ENCODE data around the gene SRSF5.
"Not testable (repeated sequence)": the region's sequence is repeated elsewhere in the genome, so short reads cannot be mapped to it uniquely, and the experiment has no call there.

SRSF5 gene

DNA sequence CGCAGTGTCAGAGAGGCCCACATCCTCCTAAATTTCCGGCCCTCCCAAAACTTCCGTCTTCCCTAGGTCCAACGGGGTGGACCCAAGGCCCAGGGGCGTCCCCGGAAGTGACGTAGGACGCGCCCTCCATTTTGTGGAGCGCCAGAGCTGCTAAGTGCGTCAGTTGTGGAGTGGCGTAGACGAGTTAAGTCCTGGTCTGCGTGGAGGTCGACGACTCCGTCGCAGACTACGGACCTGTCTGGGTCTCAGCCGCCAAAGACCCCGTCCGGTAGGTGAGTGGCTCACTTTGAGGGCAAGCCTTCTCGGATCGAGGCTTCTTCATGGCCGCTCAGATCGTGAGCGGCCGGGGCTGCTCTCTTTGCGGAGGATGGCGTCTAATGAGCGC is at the start of gene SRSF5:
Gene SRSF5, plus strand, starts transcription at position 159 of the 385 bp plus-strand sequence. CDS start 1,015 bp downstream, outside the sequence.
- DNase-seq = peak; percentile 98 to 99

DNA sequence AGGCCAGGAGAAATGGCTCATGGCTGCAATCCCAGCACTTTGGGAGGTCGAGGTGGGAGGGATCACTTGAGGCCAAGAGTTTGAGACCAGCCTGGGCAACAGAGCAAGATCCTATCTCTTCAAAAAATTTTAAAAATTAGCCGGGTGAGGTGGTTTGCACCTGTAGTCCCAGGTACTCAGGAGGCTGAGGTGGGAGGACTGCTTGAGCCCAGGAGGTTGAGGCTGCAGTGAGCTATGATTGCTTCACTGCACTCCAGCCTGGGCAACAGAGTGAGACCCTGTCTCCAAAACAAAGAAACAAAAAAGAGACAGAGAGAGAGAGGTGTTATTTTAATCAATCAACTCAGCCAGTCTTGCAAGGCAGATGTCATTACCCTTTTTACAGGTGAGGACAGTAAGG is 48.3 kb upstream of the SRSF5 start:
- not testable (repeated sequence) for DNase-seq

DNA sequence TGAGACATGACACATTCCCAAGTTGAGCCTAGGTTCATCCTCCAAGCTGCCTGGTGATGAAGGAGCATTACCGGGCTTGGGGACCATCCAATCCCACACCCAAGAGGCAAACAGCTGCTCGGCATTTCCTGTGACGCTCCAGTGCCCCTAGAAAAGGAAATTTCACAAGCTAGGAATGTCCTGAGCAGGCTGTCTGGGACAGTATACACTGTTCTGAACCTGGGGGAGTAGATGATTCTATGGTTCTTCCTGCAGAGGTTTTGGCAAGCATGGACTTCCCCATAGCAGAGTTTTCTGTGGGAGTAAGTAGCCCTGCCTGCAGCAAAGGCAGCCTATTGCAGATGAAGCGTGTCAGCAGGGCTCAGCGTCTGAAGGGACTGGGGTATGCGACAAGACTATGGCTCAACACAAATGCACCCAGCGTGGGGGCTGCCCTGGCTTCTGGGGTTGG is 47.4 kb upstream of the SRSF5 start:
- DNase-seq = peak; percentile 97 to 100

DNA sequence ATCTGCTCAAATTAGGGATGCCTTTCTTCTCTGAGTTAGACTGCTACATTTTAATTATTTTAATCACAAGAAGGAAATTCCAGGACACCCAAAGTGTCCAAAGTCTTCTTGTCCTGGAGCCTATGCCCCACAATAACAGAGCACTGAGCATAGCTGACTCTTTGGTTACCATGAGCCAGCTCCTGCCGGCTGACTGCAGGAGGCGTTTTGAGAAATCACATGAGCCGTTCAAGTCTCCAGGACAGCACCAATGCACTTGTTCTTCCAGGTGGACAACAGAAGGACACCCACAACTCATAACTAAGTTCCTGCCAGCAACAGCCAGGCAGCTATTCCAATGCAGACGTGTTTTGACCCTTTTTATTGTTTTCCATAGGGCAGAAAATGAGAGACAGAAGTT is 46.0 kb upstream of the SRSF5 start:
- DNase-seq = no peak

DNA sequence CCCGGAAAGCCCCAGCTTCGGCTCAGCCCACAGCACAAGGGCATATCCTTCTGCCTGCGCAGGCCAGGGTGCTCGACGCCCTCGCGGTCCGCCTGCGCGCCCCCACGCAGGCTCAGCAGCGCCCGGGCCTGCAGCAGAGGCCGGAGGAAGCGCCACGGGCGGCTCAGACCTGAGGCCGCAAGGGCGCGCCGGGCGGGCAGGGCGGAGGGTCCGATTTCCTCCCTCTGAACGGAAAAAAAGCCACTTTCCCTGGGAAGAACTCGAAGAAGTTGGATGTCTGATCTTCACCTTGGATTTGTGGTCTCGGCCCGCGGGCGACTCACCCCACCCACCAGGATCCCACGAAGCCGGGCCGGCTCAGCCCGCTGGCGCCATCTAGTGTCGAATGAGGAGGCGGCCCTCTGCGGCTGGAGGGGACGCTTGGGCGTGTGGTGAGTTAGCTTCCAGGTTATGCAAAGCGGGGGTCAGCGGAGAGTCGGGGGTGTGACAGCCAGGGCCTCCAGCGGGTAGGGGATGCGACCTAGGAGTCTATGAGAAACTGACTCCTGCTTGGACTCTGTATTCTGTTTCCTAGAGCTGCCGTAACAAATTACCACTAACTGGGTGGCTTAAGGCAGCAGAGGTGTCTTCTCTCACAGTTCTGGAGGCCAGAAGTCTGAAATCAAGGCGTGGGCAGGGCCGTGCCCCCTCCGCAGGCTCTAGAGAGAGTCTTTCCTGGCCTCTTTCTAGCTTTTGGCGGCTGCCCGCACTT is 40.0 kb upstream of the SRSF5 start:
- peak; percentile 90 to 96 for DNase-seq

DNA sequence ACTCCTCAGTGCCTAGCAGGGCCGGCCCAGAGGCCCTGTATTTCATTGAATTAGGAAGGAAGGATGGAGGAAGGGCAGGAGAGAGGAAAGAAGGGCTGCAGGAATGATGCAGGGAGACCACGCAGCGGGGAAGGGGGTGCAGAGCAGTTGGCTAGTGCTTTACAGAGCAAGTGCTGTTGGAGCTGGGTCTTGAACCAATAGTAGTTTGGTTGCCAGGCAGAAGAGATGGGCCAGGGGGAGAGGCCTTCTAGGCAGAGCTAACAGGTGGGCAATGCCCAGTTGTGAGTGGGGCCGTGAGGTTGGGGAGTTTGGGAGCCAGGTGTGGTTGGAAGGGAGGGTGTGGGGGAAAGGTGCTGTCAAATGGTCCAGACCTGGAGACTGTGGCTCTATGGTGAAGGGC is 39.1 kb upstream of the SRSF5 start:
- no peak for DNase-seq

DNA sequence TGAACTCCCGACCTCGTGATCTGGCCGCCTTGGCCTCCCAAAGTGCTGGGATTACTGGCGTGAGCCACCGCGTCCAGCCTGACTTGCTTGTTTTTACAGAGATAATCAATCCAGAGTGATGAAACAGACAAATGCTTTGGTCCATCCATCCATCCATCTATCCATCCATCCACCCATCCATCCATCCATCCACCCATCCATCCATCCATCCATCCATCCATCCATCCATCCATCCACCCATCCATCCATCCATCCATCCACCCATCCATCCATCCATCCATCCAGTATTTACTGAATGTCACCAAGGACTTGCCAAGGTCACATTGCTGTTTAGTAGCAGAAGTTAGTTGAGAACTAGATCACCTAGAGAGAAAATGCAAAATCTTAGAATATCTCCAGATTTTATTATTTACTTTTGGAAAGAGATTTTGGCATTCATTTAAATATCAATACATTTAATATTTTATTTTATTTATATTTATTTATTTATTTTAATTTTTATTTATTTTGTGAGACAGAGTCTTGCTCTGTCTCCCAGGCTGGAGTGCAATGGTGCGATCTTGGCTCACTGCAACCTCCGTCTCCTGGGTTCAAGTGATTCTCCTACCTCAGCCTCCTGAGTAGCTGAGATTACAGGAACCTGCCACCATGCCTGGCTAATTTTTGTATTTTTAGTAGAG is 34.9 kb upstream of the SRSF5 start:
- not testable (repeated sequence) for DNase-seq

DNA sequence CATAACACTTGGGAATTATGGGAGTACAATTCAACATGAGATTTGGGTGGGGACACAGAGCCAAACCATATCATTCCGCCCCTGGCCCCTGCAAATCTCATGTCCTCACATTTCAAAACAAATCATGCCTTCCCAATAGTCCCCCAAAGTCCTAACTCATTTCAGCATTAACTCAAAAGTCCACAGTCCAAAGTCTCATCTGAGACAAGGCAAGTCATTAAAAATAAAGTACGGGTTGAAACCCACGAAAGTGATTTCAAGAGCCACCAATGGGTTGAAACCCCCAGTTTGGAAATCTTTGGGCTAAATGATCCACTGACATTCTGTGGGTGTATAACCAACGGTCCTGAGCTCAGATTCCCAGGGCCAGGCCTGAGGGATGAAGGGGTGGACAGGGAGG is 30.5 kb upstream of the SRSF5 start:
- not testable (repeated sequence) for DNase-seq

DNA sequence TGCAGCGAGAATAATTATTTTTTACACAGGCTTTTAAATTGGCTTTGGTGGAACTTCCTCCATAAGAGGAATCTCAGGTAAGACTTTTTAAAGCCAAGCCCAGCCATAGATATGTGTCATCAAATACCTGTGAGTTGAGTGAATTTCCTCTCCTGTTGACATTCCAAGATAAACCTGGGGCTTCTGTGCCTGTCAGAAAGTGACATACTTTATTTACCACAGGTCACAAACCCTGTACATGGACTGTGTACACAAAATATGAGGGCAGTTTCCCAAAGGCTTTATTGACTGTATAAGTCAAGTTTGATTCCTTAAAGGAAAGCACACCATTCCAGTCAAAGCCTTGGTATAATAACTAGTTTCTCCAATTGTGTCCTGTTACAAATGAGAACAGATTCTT is 25.9 kb upstream of the SRSF5 start:
- no peak for DNase-seq

DNA sequence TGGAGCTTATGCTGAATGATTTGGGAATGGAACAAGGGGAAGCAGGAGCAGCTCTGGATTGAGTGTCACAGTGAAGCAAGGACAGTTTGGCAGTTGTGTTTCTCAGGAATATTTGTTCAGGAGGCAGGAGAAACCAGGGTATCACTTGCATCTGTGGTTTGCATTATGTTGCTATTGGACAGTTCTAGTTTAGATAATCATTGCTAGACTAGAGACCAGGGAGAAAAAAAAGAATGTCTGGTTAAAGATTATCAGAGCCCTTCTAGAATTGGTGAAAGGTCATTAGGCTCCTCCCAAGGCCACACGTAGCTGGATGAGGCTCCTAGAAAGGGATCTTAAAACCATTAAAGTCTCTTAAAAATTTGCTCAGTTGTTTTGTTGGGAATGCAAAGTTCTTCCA is 17.0 kb upstream of the SRSF5 start:
- no peak for DNase-seq

DNA sequence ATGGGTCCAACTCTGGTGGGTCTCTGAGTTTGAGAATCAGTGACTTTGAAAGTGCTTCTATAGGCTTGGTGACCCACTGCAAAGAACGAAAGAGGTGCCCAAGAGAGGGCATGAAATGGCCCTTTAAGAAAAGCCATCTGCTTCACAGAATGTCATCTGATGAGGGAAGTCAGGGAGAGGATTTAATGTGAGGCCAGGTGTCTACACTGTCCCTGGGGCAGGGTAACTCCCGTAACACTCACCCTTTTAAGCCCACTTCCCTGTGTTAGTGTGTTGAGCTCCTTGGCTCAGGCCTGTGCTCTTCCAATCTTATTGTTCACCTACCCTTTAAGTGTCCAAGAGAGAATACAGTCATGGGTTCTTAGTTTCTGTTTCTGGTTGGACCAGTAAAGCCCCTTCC is 16.4 kb upstream of the SRSF5 start:
- no peak for DNase-seq

DNA sequence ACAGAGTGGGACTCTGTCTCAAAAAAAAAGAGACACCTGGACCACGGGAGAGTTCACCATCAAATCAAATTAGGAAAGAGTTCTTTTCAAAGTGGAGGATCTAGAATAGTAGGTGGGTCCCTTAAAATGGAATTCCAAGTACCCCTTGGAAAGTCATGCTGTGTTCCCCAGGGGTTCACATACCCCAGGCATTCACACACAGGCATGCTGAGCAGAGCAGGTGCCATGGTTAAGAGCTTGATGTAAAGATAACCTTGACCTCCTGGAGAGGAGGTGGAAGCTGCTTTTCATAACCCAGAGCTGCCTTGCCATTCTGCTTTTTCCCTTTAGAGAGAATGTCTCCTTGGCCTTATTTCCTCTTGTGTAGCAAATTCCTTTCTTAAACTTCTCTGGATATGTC is 14.2 kb upstream of the SRSF5 start:
- no peak for DNase-seq

DNA sequence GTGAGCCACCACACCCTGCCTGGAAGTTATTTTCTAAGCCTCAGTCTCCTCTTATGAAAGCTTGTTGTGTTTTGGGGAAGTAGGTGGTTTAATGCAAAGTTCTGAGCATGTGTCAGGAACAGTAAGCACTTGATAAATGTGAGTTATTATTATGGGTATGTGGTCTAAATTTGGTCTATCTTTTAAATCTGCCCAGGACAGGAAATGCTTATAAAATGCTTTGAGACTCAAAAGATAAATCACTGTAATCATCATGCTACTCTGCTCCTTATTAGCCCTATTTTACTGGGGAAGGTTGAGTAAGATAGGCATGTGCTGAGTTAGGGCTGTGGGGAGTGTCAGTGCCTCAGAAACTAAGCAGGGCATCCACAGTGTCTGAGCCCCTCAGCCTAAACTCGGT is 13.1 kb upstream of the SRSF5 start:
- DNase-seq = peak in 1 of 2 donors; percentile 22

DNA sequence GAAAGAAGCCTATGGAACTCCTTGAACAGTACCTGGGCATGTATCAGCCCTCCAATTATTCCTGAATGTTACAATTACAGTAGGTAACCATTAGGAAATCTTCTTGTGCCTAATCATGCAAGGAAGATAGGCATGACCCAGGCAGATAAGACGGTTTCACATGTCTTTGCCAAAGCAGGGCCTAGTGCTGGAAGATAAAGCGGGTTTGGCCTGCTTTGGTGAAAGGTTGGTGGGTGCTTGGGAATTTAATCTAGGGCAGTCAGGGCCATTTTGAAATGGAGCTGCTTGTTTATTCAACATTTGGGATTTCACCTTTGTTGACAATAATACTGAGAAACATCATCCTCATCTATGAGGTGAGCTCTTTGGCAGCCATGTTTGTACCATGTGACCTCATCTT is 12.5 kb upstream of the SRSF5 start:
- no peak for DNase-seq

DNA sequence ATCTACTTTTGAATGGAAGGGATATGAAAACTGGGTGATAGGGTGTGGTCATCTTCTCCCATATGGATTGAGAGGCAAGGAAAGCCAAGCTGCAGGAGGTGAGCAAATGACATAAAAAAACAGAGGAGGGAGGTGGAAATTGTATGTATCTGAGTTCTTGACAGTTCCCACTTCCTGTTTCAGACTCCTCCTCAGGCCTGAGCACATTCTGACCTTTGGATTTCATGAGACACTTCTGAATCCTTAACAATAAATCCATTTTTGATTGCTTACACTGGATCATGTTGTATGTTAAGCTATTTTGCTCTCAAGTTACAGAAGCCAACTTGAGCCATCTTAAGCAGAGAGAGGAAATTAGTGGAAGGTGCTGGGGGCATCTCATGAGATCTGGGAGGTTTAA is 11.6 kb upstream of the SRSF5 start:
- peak in 1 of 2 donors; percentile 9 for DNase-seq

DNA sequence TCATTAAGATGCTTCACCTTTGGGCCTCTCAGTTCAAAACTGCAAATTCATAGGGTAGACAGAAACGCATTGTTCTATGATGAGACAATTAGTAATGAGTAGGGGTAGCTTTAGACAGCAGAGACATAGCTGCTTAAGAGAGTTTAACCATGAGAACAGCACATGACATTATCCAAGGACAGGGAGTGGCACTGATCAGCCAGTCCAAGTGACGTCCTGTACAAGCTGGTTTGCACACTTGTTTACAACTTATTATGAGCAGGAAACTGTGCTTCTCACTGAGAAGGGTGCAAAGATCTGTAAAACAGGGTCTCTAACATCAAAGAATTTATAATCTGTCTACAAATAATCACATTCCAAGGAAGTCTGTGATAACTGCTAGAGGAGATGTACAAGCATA is 11.2 kb upstream of the SRSF5 start:
- no peak for DNase-seq

DNA sequence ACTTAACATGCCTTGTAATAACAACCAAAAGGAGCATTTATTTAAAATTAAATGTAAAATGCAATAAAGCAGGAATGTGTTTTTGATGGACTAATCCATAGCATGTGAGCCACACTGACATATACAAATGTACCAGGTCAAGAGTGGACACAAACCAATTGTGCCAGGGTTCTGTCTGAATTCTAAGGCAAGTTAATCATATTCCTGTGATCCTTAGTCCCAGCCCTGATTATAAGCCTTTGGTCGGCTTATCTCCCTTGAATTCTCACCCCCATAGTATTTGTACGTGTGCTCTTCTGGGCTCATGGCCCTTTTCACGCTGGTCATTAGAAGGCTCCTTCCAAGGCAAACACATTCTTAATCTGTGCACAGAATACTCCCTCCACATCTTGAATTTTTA is 10.6 kb upstream of the SRSF5 start:
- DNase-seq = no peak

DNA sequence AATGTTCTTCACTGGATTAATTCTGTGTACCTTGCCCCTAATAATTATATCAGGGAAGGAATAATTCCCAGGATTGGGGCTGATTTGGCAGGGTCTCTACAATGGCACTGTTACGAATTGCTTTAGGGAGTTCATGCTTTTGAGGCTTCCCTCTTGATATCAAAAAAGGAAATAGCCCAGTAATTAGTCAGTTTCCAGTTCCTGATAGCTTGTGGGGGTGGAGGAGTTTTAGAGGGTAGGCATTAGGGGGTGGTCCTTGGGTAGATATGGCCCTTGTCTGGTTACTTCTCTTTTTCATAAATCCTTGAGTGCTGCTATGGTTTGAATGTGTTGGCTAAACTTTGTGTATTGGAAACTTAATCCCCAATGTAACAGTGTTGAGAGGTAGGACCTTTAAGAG is 6.1 kb upstream of the SRSF5 start:
- DNase-seq = peak; percentile 17 to 35

DNA sequence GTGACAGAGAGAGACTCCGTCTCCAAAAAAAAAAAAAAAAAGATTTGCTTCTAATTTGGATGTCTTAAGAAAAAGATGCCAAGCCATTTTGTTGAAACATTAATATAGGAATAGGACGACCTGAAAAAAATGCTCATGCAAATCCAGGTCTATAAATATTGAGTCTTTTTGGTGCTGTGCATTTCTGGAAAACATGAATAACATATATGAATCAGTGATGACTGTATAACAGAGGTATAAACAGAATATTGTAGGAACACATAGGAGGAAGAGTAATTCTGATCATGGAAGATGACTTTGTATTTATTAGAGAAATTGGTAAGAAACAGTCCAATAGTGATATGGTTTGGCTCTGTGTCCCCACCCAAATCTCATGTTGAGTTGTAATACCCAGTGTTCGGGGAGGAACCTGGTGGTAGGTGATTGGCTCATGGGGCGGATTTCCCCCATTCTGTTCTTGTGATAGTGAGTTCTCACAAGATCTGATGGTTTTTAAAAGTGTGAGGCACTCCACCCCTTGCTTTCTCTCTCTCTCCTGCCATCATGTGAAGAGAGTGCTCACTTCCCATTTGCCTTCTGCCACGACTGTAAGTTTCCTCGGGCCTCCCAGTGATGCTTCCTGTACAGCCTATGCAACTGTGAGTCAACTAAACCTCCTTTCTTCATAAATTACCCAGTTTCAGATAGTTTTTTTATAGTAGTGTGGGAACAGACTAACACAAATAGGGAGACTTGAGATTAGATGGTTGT is 3.0 kb upstream of the SRSF5 start:
- peak; percentile 39 to 45 for DNase-seq

DNA sequence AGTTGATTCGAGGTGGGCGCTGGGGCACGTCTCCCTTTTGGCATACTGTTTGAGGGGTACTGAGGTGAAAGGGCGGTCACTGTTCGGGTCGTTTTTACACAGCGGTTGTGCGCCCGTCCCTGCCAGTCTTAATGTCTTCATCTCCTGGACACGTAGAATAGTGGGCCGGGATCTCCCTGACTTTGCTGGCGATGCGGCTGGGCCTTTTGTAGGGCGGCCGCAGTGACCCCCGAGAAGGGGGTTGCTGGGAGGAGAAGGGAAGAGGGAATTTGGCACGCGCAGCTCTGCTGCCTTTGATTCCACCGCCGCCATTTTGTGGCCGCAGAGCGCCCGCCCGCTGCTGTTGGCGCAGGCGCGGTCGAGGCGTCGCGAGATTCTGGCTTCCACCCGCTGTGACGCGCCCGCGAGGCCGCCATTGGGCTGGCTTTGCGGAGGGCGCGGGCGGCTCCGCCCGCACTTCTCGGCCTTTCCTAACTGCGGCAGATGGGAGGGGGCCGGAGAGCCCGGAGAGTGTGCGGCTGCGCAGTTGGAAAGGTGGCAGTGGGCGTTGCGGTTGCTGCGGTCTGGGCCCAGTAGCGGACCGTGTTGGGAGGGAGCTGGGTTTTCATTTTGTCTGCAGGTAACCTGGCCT is 542 bp downstream of the SRSF5 start:
- DNase-seq = peak; percentile 96

DNA sequence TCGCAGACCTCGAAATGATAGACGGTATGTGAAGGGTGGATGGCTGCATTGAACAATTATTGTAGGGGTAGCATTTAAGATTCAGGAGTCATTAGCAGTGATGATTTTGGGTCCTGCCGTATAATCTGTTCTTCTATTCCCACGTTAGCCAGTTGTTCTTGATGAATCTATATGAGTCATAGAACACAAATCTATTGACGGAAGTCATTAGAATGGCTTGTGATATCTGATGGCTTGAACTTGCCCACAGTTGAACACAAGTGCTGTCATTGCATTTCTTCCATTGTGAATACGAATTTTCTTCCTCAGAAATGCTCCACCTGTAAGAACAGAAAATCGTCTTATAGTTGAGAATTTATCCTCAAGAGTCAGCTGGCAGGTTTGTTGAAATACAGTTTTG is 1.9 kb downstream of the SRSF5 start:
- no peak for DNase-seq

DNA sequence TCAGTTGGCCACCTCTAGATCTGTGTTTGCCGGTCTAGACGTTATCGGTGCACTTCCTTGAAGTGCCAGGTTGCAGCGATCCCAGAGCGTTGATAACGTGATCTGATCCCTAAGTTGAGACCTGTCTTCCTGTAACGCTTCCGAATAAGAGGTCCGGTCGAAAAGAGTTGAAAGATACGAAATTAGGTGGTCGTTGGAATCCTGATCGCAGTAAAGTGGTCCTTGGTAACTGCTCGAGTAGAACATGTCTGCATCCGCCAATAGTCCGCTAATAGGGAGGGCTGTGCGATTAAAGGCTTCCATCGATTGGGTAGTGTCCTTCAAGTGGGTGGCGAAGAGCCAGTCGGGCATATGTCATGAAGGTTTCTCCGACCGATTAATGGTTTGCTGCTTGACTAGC is 2.7 kb downstream of the SRSF5 start:
- DNase-seq = no peak

DNA sequence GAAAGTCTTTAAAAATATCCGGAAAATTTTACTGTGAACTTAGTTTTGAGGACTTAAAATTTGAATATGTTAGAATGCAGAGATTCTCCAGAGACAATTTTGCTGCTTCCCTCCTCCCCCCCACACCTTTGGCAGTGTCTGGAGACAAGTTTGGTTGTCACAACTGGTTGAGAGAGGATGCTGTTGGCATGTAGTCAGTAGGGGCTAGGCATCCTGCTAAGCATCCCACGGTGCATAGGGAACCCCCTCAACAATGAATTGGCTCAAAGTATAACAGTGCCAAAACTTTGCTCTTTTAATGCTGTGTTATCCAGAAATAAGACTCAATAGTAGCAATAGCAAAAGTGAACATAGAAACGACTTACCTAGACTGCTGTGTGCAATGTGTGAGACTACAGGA is 3.6 kb downstream of the SRSF5 start:
- DNase-seq = no peak
